ENCODE measurements around the gene GPR17. TPM values are rescaled to one million over a fixed set of nuclear protein-coding genes. Genes with fewer than 3 reads are reported as not detected.

Gene GPR17
- total RNA-seq, 8 experiments from 2014 or later: 0.27 to 1.7 (median 0.45) TPM; not detected in 1

GRCh38 chr2:127697482-127698180 is 51.7 kb downstream of the GPR17 start:
- in situ Hi-C loops (cut with MboI; ENCODE audit: low pct_unique_long_range_greater_than_20kb in 2 of 9, low sequenced_read_pairs in 9 of 9, unreplicated experiment in 9 of 9): no loop called here
- H3K4me1 ChIP-seq (replicated peaks in 1 of 2): peaks cover 7 to 9% of the 10 kb centered on the region in 2 donors
- 82 to 100% (median 88%) methylated on average over 2 to 14 of the region's 21 CpGs; no CpG with 5 or more reads in 1 of the 10 experiments for WGBS, 10 experiments
- no peak overlapping the region for H3K4me3 ChIP-seq
- no peak overlapping the region for H3K27ac ChIP-seq
- ATAC-seq (replicated peaks in 6 of 8): no peak

GRCh38 chr2:127698553-127699355 is 52.8 kb downstream of the GPR17 start:
- Histone ChIP-seq H3K4me1 (replicated peaks in 1 of 2) (peaks cover 15 to 19% of the 10 kb centered on the region in 2 donors), H3K4me3 (no peak overlapping the region), H3K27ac (no peak overlapping the region)
- ATAC-seq (replicated peaks in 6 of 8): no peak
- WGBS, 10 experiments: 83 to 96% (median 92%) methylated on average over 2 to 16 of the region's 27 CpGs; no CpG with 5 or more reads in 2 of the 10 experiments
- in situ Hi-C loops (cut with MboI; ENCODE audit: low pct_unique_long_range_greater_than_20kb in 2 of 9, low sequenced_read_pairs in 9 of 9, unreplicated experiment in 9 of 9): no loop called here

- in situ Hi-C loops (cut with MboI; ENCODE audit: low pct_unique_long_range_greater_than_20kb in 2 of 9, low sequenced_read_pairs in 9 of 9, unreplicated experiment in 9 of 9): no loop called here
- Histone ChIP-seq H3K4me1 (replicated peaks in 1 of 2) (peaks cover 15 to 24% of the 10 kb centered on the region in 2 donors), H3K27ac (peak overlapping the region; percentile 97 to 99), H3K4me3 (peak overlapping the region; percentile 86 to 99 (median 91))
- 19 to 88% (median 75%) methylated on average over 2 to 11 of the region's 17 CpGs; no CpG with 5 or more reads in 1 of the 10 experiments for WGBS, 10 experiments
- peak in 6 of 8 experiments; percentile 2 to 19 (median 5) for ATAC-seq (replicated peaks in 6 of 8)
These were observed 54.7 kb downstream of the GPR17 start for GRCh38 chr2:127700527-127701192.

GRCh38 chr2:127701193-127701650 is 55.3 kb downstream of the GPR17 start, which contains the start of gene SFT2D3:
Gene SFT2D3 (plus strand): TSS chr2:127701497. CDS start chr2:127701529, 32 bp downstream.
- H3K27ac ChIP-seq: peak within 1 kb of the TSS; percentile 97 to 99
- 0 to 7% (median 0%) methylated on average over 2 to 9 of the region's 44 CpGs; no CpG with 5 or more reads in 4 of the 10 experiments for WGBS, 10 experiments
- peaks cover 15 to 24% of the 10 kb centered on the region in 2 donors for H3K4me1 ChIP-seq (replicated peaks in 1 of 2)
- H3K4me3 ChIP-seq: peak within 1 kb of the TSS; percentile 86 to 99 (median 91)
- in situ Hi-C loops (cut with MboI; ENCODE audit: low pct_unique_long_range_greater_than_20kb in 2 of 9, low sequenced_read_pairs in 9 of 9, unreplicated experiment in 9 of 9): no loop called here
- ATAC-seq (replicated peaks in 6 of 8): peak; percentile 71 to 91 (median 86)

- in situ Hi-C loops (cut with MboI; ENCODE audit: low pct_unique_long_range_greater_than_20kb in 2 of 9, low sequenced_read_pairs in 9 of 9, unreplicated experiment in 9 of 9): no loop called here
- ATAC-seq (replicated peaks in 6 of 8): peak; percentile 71 to 79 (median 74)
- Histone ChIP-seq H3K4me1 (replicated peaks in 1 of 2) (peaks cover 15 to 24% of the 10 kb centered on the region in 2 donors), H3K27ac (peak overlapping the region; percentile 97 to 99), H3K4me3 (peak overlapping the region; percentile 86 to 99 (median 91))
- WGBS, 10 experiments: 0 to 1% (median 0%) methylated on average over 1 to 18 of the region's 108 CpGs; no CpG with 5 or more reads in 6 of the 10 experiments
These were observed 55.9 kb downstream of the GPR17 start for GRCh38 chr2:127701651-127702394.

Other genes with a start within 250 kb of the GPR17 start
- gene PROC, start 227.7 kb upstream of the GPR17 start, total RNA-seq: under 1 TPM; 0.27 to 0.95 (median 0.81) TPM
- gene IWS1, start 119.7 kb upstream of the GPR17 start, total RNA-seq: 10 to 100 TPM; 40.1 to 56.7 (median 46.8) TPM
- 1 to 10 TPM in 1 of 8 experiments, under 1 TPM in 5, not detected in 2; 0.08 to 1.1 (median 0.36) TPM for gene MYO7B, start 110.5 kb upstream of the GPR17 start, total RNA-seq
- gene LIMS2, start 29.4 kb downstream of the GPR17 start, total RNA-seq: 1 to 10 TPM in 5 of 8 experiments, under 1 TPM in 3; 0.22 to 9.3 (median 1.5) TPM
- 1 to 10 TPM in 2 of 8 experiments, under 1 TPM in 2, not detected in 4; 0.36 to 2.0 (median 1.0) TPM for gene SFT2D3, start 55.3 kb downstream of the GPR17 start, total RNA-seq
- 10 to 100 TPM; 32.8 to 80.9 (median 49.2) TPM for gene WDR33, start 165.0 kb downstream of the GPR17 start, total RNA-seq
- 10 to 100 TPM; 17.3 to 42.2 (median 23.2) TPM for gene POLR2D, start 212.0 kb downstream of the GPR17 start, total RNA-seq
- gene AMMECR1L, start 239.8 kb downstream of the GPR17 start, total RNA-seq: 10 to 100 TPM in 6 of 8 experiments, 1 to 10 TPM in 2; 9.5 to 23.5 (median 14.7) TPM

Measured in motor neuron (in vitro differentiated cells).